Tibial nerve (tissue), 4 donors: ENCODE measurements around the gene BAZ2B. TPM values are rescaled to one million over a fixed set of nuclear protein-coding genes. Genes with fewer than 3 reads are reported as not detected.

ENCODE experiments used
- DNase-seq, 2 donors: peaks; one replicate each; pipeline ENCODE4 v3.0.0-alpha.2; 2019; ENCODE audit warnings: low spot score in 2 of 2
- H3K27ac ChIP-seq, 4 donors: fragments of 200-600 bp; sonication (generic) in 3 of 4; one replicate each; pipeline ENCODE4 v1.5.1; 2017 to 2019; ENCODE audit warnings: mild to moderate bottlenecking in 1 of 4
- H3K27me3 ChIP-seq, 2 donors: fragments of 200-600 bp; sonication (generic) in 1 of 2; one replicate each; pipeline versions ENCODE4 v1.5.1 to v1.6.0; 2017 to 2019
- H3K36me3 ChIP-seq, 3 donors: fragments of 200-600 bp; sonication (generic); one replicate each; pipeline ENCODE4 v1.5.1; 2018 to 2019
- H3K4me1 ChIP-seq, 4 donors: fragments of 200-600 bp; sonication (generic) in 3 of 4; one replicate each; pipeline ENCODE4 v1.5.1; 2017 to 2019
- H3K4me3 ChIP-seq, 4 donors: fragments of 200-600 bp; sonication (generic) in 3 of 4; one replicate each; pipeline ENCODE4 v1.5.1; 2017 to 2019; ENCODE audit warnings: mild to moderate bottlenecking in 1 of 4, moderate library complexity in 1 of 4
- H3K9me3 ChIP-seq, 4 donors: fragments of 200-600 bp; sonication (generic) in 3 of 4; one replicate each; pipeline ENCODE4 v1.5.1; 2017 to 2019
- EP300 ChIP-seq, 2 donors: sonication (generic); formaldehyde crosslinking; IDR thresholded peaks; one replicate each; pipeline ENCODE4 v1.6.1; 2017; ENCODE audit warnings: antibody characterized with exemption in 2 of 2, mild to moderate bottlenecking in 1 of 2
- POLR2A ChIP-seq, 2 donors: fragments of 450-650 bp; IDR thresholded peaks; one replicate each; pipeline ENCODE4 v1.6.1; 2017; ENCODE audit warnings: antibody characterized with exemption in 2 of 2, mild to moderate bottlenecking in 2 of 2, moderate library complexity in 2 of 2
- WGBS, 2 donors: methylation state at CpG; one replicate each; pipeline ENCODE4 v1.1.5; 2018; 5-methylcytosine and 5-hydroxymethylcytosine counted together
- total RNA-seq, 4 donors: library from RNA; depleted of rRNA; stranded (reverse); fragments of >200 nt; gene quantifications; one replicate each; pipeline ENCODE4 v1.1.0, GENCODE V29; 2016
- TF ChIP-seq, protein P1 (sequence below), 5 experiments: fragments of 200-600 bp in 3 of 5; fragments of 450-650 bp in 2 of 5; sonication (generic) in 3 of 5; IDR thresholded peaks; one replicate each; pipeline ENCODE4 v1.5.1; 2016 to 2019; ENCODE audit warnings: antibody characterized with exemption in 5 of 5, mild to moderate bottlenecking in 3 of 5, moderate library complexity in 2 of 5

The BAZ2B gene
- total RNA-seq, 4 donors from 2014 or later: 98.4 to 135 (median 114) TPM

- H3K27ac ChIP-seq: no peak overlapping the region
- no peak overlapping the region for H3K4me3 ChIP-seq
- no peaks in the 10 kb centered on the region for H3K9me3 ChIP-seq
- no peaks in the 10 kb centered on the region for H3K27me3 ChIP-seq
- H3K36me3 ChIP-seq: peaks cover 0 to 35% (median 0%) of the 10 kb centered on the region in 3 donors
- no peaks in the 10 kb centered on the region for H3K4me1 ChIP-seq
- no peak for DNase-seq
- WGBS, 2 donors: 96% methylated on average over 4 of the region's 4 CpGs
- TF ChIP-seq EP300 (IDR thresholded peaks at IDR 0.05) (no peak), POLR2A (IDR thresholded peaks at IDR 0.05) (no peak)
- TF ChIP-seq, protein P1, sequence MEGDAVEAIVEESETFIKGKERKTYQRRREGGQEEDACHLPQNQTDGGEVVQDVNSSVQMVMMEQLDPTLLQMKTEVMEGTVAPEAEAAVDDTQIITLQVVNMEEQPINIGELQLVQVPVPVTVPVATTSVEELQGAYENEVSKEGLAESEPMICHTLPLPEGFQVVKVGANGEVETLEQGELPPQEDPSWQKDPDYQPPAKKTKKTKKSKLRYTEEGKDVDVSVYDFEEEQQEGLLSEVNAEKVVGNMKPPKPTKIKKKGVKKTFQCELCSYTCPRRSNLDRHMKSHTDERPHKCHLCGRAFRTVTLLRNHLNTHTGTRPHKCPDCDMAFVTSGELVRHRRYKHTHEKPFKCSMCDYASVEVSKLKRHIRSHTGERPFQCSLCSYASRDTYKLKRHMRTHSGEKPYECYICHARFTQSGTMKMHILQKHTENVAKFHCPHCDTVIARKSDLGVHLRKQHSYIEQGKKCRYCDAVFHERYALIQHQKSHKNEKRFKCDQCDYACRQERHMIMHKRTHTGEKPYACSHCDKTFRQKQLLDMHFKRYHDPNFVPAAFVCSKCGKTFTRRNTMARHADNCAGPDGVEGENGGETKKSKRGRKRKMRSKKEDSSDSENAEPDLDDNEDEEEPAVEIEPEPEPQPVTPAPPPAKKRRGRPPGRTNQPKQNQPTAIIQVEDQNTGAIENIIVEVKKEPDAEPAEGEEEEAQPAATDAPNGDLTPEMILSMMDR (IDR thresholded peaks at IDR 0.05): no peak
Measured at GRCh38 chr2:159475793-159476192, 140.6 kb downstream of the BAZ2B start.

DNA sequence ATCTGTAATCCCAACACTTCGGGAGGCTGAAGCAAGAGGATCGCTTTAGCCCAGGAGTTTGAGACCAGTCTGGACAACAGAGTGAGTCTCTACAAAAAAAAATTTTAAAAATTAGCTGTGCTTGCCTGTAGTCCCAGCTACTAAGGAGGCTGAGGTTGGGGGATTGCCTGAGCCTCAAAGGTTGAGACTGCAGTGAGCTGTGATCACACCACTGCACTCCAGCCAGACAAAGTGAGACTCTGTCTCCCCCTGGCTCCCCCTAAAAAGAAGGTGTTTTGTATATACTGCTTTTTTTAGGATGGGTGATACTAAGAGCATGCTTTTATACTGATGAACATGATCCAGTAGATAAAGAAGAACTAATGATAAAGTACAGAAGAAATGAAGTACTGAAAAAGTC is 145.0 kb downstream of the BAZ2B start:
- no peaks in the 10 kb centered on the region for H3K4me1 ChIP-seq
- WGBS, 2 donors: 48 to 69% methylated on average over 2 of the region's 2 CpGs
- peaks cover 0 to 14% (median 0%) of the 10 kb centered on the region in 4 donors for H3K9me3 ChIP-seq
- H3K27ac ChIP-seq: no peak overlapping the region
- TF ChIP-seq, protein P1 (IDR thresholded peaks at IDR 0.05): no peak
- TF ChIP-seq POLR2A (IDR thresholded peaks at IDR 0.05) (no peak), EP300 (IDR thresholded peaks at IDR 0.05) (no peak)
- H3K27me3 ChIP-seq: no peaks in the 10 kb centered on the region
- no peak overlapping the region for H3K4me3 ChIP-seq
- no peak for DNase-seq
- peaks cover 0 to 35% (median 0%) of the 10 kb centered on the region in 3 donors for H3K36me3 ChIP-seq

DNA sequence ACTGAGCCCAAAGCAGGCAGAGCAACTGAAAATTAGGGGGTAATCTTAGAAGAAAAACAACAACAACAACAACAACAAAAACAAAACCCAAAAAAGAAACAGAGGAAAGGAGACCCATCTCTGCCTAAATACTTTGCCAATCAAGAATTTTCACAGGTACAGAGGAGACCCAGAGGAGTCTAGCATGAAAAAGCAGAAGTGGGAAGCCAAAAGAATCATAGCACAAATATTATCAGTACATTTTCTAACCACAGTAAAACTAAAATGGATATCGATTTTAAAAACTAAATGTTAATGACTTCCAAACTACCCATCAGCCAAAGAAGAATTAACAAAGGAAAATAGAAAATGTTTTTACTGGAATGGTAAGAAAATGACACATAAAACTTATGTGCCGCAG is 148.1 kb downstream of the BAZ2B start:
- Histone ChIP-seq H3K27me3 (no peaks in the 10 kb centered on the region), H3K9me3 (peaks cover 0 to 14% (median 0%) of the 10 kb centered on the region in 4 donors), H3K36me3 (peaks cover 0 to 27% (median 0%) of the 10 kb centered on the region in 3 donors), H3K4me1 (no peaks in the 10 kb centered on the region), H3K4me3 (no peak overlapping the region), H3K27ac (no peak overlapping the region)
- 96 to 97% methylated on average over 2 of the region's 2 CpGs for WGBS, 2 donors
- TF ChIP-seq, protein P1 (IDR thresholded peaks at IDR 0.05): no peak
- TF ChIP-seq EP300 (IDR thresholded peaks at IDR 0.05) (no peak), POLR2A (IDR thresholded peaks at IDR 0.05) (no peak)
- DNase-seq: no peak

- H3K4me1 ChIP-seq: peaks cover 0 to 5% (median under 1%) of the 10 kb centered on the region in 4 donors
- no peak for TF ChIP-seq EP300 (IDR thresholded peaks at IDR 0.05)
- no peak overlapping the region for H3K4me3 ChIP-seq
- peaks cover 0 to 11% (median 0%) of the 10 kb centered on the region in 3 donors for H3K36me3 ChIP-seq
- H3K9me3 ChIP-seq: no peaks in the 10 kb centered on the region
- H3K27ac ChIP-seq: no peak overlapping the region
- WGBS, 2 donors: 94 to 97% methylated on average over 7 of the region's 7 CpGs
- no peaks in the 10 kb centered on the region for H3K27me3 ChIP-seq
- DNase-seq: no peak
Measured at GRCh38 chr2:159462961-159463360, 153.4 kb downstream of the BAZ2B start.

- H3K9me3 ChIP-seq: no peaks in the 10 kb centered on the region
- no peaks in the 10 kb centered on the region for H3K27me3 ChIP-seq
- WGBS, 2 donors: 93 to 95% methylated on average over 9 of the region's 9 CpGs
- H3K4me1 ChIP-seq: peaks cover 0 to 7% (median 4%) of the 10 kb centered on the region in 4 donors
- no peak overlapping the region for H3K4me3 ChIP-seq
- H3K36me3 ChIP-seq: peaks cover 0 to 7% (median 0%) of the 10 kb centered on the region in 3 donors
- no peak overlapping the region for H3K27ac ChIP-seq
- TF ChIP-seq EP300 (IDR thresholded peaks at IDR 0.05) (no peak), POLR2A (IDR thresholded peaks at IDR 0.05) (no peak)
- TF ChIP-seq, protein P1 (IDR thresholded peaks at IDR 0.05): no peak
- DNase-seq: no peak
Measured at GRCh38 chr2:159462201-159462785, 154.1 kb downstream of the BAZ2B start.
